H1 (cell line): Measurements from ENCODE around the gene SLC6A20.

Source experiments
- EZH2 ChIP-seq: fragments of 200-600 bp; sonication (generic); IDR thresholded peaks from 2 replicates; pipeline ENCODE4 v1.7.1; 2012; ENCODE audit warnings: low read depth, mild to moderate bottlenecking, moderate library complexity, low read length, inconsistent platforms; ENCODE audit not compliant: severe bottlenecking
- ZNF274 ChIP-seq: IDR thresholded peaks from 2 replicates; pipeline ENCODE4 v1.7.0; 2012; ENCODE audit warnings: low read length, borderline replicate concordance; ENCODE audit errors: extremely low read depth

- no peak for TF ChIP-seq EZH2
- TF ChIP-seq ZNF274, result no peak
Observed at GRCh38 chr3:45773072-45773471, 23.3 kb downstream of the SLC6A20 start.
